Epithelial cell of esophagus (primary cell): ENCODE measurements around the gene GPR25.

Experiments used
- DNase-seq: peaks from one replicate; pipeline ENCODE4 v3.0.0; 2010; ENCODE audit warnings: low read depth
- H3K4me3 ChIP-seq: 2 replicates; pipeline ENCODE4 v1.5.1; 2011; ENCODE audit warnings: mild to moderate bottlenecking, low read length, control low read depth
- CTCF ChIP-seq: IDR thresholded peaks from 2 replicates; pipeline ENCODE4 v1.5.1; 2011; ENCODE audit warnings: low read depth, mild to moderate bottlenecking, low read length, control low read depth, inconsistent platforms; ENCODE audit not compliant: insufficient read depth; ENCODE audit errors: missing control alignments

Gene GPR25

GRCh38 chr1:200873116-200873670 is 412 bp downstream of the GPR25 start:
- H3K4me3 ChIP-seq = no peak overlapping the region
- no peak for DNase-seq
- no peak for TF ChIP-seq CTCF

DNA sequence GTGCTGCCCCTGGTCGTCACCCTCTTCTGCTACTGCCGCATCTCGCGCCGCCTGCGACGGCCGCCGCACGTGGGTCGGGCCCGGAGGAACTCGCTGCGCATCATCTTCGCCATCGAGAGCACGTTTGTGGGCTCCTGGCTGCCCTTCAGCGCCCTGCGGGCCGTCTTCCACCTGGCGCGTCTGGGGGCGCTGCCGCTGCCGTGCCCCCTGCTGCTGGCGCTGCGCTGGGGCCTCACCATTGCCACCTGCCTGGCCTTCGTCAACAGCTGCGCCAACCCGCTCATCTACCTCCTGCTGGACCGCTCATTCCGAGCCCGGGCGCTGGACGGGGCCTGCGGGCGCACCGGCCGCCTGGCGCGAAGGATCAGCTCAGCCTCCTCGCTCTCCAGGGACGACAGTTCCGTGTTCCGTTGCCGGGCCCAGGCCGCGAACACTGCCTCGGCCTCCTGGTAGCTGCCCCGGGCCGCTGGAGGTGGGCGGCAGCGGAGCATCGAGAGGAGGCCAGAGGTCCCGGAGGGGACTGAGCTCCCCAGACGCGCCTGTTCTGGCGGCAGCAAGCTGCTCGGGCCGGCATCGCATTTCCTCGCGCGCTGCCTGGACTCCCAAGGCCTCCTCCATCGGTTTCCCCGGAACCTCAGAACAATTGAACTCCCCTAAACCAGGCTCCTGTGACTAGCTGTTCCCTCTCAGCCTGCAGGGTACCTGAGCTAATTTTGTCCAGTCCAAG is 1.1 kb downstream of the GPR25 start:
- TF ChIP-seq CTCF = no peak
- H3K4me3 ChIP-seq = no peak overlapping the region
- DNase-seq = no peak

GRCh38 chr1:200874694-200875093 is 1.9 kb downstream of the GPR25 start:
- no peak for DNase-seq
- H3K4me3 ChIP-seq = no peak overlapping the region
- no peak for TF ChIP-seq CTCF

- H3K4me3 ChIP-seq = no peak overlapping the region
- no peak for DNase-seq
- no peak for TF ChIP-seq CTCF
These were observed 2.6 kb downstream of the GPR25 start for GRCh38 chr1:200875416-200875815.

DNA sequence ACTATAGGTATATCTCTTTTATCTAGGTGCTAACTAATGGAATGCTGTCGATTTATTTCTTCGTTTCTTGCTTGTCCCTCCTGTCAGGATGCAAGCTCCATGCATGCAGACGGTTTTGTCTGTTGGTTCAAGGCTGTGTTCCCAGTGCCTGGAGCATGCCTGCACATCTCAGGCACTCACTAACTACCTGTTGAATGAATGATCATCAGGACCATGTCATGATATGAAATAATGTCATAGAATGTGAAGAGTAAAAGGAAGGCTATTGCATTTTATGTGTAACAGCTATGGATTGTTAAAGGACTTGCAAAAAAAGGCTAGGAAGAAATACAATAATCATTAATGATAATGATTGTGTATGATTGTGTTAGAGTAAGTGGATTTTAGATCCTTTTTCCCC is 4.2 kb downstream of the GPR25 start:
- TF ChIP-seq CTCF = no peak
- no peak overlapping the region for H3K4me3 ChIP-seq
- DNase-seq = no peak

DNA sequence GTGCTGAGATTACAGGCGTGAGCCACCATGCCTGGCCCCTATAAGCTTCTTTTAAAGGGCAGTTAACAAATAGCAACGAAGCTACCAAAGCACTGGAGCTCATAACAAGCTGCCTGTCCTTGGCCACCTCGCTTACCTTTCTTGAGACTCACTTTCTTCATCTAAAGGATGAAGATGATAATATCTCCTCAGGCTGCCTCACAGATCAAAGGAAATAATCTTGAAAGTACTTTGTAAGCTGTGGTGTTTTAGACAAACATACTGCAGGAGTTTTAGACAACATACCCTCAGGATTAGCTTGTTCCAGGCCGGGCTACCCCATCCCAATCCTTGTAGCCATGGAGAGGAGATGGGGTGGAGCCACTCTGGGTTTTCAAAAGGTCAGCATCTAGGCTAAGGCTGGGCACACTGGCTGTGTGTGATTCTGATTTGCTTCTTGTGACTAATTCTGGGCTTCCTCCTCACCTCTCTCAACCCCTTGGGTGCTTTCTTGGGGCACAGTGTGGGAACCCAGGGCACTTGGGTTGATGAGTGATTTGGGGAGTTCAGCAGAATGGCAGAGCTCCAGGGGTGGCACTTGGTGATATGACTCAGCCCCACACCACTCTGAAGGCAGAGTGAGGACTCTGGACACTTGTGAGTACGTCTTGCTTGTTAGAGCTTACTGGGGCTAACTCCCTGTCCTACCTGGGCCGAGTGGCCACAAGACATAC is 5.2 kb downstream of the GPR25 start:
- no peak for TF ChIP-seq CTCF
- DNase-seq = no peak
- no peak overlapping the region for H3K4me3 ChIP-seq
